ENCODE data around the gene TCERG1.
"Not testable (repeated sequence)": the region's sequence is repeated elsewhere in the genome, so short reads cannot be mapped to it uniquely, and the experiment has no call there.

Gene TCERG1

DNA sequence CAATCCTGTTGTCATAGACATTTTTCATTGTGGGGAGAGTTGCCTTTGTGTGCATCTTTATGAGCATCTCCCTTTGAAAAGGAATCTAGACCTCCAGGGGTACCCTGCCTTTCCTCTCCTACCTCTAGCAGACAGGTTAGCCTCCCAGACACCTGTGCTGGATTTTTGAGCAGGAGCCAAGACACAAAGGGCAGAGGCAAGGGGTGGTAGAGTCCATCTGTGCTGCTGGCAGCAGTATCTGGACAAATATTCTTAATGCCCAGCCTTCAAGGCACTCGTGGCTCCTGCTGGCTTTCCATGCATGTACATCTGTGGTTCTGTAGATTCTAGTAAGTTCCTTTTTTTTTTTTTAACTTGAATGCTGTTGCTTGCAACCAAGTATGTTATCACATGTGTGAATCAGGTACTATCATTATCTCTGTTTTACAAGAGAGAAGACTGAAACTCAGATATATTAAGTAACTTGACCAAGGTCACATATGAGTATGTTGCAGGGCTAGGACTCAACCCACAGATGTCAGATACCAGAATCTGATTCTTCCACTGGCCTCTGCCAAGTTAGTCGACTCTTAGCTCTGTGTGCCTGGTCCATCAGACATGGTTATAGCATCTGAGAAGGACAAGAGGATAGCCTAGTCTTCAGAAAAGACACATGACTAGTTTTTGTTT, 101.8 kb downstream of the TCERG1 start:
- no peak overlapping the region for H3K4me3 ChIP-seq (ENCODE audit: low read depth, low read length)
- DNase-seq (ENCODE audit: low read depth) = no peak
- TF ChIP-seq, protein P1, sequence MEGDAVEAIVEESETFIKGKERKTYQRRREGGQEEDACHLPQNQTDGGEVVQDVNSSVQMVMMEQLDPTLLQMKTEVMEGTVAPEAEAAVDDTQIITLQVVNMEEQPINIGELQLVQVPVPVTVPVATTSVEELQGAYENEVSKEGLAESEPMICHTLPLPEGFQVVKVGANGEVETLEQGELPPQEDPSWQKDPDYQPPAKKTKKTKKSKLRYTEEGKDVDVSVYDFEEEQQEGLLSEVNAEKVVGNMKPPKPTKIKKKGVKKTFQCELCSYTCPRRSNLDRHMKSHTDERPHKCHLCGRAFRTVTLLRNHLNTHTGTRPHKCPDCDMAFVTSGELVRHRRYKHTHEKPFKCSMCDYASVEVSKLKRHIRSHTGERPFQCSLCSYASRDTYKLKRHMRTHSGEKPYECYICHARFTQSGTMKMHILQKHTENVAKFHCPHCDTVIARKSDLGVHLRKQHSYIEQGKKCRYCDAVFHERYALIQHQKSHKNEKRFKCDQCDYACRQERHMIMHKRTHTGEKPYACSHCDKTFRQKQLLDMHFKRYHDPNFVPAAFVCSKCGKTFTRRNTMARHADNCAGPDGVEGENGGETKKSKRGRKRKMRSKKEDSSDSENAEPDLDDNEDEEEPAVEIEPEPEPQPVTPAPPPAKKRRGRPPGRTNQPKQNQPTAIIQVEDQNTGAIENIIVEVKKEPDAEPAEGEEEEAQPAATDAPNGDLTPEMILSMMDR (IDR thresholded peaks at IDR 0.05; ENCODE audit: insufficient read depth, low read depth, low read length, missing control alignments) = no peak

DNA sequence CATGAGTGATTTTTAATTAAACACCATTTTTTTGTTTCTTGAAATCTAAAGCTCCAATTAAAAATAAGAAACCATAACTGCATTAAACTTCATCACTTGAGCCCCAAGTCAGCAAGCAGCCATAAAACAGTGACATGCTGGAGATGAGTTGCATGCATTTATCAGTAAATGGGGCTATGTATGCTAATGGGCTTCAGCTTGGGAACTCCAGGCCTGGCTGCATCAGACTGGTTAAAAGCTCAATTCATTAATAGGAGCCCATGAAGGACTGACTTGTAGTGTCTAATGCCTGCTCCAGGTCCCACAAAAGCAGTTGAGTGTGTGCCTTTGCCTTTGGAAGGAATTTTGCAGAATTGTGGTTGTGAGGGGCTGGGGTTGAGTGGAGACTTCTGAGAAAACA, 102.5 kb downstream of the TCERG1 start:
- H3K4me3 ChIP-seq (ENCODE audit: low read depth, low read length) = no peak overlapping the region
- TF ChIP-seq, protein P1 (IDR thresholded peaks at IDR 0.05; ENCODE audit: insufficient read depth, low read depth, low read length, missing control alignments) = no peak
- DNase-seq (ENCODE audit: low read depth) = no peak

DNA sequence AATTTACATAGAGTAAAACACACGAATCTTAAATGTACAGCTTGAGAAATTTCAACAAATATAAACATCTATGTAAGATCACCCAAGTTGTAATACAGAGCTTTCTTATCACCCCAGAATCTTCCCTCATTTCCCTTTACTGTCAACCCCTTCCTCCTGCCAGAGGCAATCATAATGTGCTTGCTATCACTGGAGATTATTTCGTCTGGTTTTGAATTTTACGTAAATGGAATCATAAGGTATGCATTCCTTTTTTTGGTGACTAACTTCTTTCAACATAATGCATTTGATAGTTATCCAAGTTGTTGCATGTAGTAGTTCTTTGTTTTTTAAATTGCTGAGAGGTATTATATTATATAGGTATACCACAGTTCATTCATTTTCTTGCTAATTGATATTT, 106.3 kb downstream of the TCERG1 start:
- TF ChIP-seq, protein P1 (IDR thresholded peaks at IDR 0.05; ENCODE audit: insufficient read depth, low read depth, low read length, missing control alignments) = no peak
- DNase-seq (ENCODE audit: low read depth) = no peak
- H3K4me3 ChIP-seq (ENCODE audit: low read depth, low read length) = no peak overlapping the region

DNA sequence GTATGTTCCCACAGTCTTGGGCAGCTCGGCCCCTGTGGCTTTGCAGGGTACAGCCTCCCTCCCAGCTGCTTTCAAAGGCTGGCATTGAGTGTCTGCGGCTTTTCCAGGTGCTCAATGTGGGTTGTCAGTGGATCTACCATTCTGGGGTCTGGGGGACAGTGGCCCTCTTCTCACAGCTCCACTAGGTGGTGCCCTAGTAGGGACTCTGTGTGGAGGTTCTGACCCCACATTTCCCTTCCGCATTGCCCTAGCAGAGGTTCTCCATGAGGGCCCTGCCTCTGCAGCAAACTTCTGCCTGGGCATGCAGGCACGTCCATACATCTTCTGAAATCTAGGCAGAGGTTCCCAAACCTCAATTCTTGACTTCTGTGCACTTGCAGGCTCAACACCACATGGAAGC, 109.8 kb downstream of the TCERG1 start:
- not testable (repeated sequence) for H3K4me3 ChIP-seq (ENCODE audit: low read depth, low read length); DNase-seq (ENCODE audit: low read depth)

DNA sequence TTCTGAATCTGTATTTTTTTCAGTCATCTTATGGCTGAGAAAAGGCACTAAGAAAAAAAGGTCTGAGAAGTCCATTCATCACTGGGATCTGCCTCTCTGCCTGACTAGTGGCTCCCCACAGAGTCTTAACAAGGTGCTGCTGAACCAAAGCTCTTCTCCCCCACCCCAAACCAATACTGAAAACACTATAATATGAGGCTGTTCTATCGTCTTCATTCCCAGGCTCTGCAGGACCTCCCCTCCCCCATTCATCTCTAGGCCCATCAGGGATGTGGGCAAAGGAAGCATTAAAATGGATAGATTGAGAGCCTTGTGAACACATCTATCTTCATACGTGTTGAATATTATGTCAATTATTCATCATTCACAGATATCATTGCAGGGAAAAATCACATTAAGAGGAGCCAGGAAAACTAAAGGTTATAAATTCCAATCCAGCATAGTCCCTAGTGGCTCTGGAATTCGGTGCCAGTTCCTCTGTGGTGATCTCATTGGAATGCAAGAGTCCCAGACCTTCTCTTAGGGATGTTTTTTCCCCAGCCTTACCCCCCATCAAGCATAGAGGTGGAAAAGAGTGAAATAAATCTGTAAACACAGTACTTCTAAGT, 113.2 kb downstream of the TCERG1 start:
- TF ChIP-seq, protein P1 (IDR thresholded peaks at IDR 0.05; ENCODE audit: insufficient read depth, low read depth, low read length, missing control alignments) = no peak
- DNase-seq (ENCODE audit: low read depth) = no peak
- H3K4me3 ChIP-seq (ENCODE audit: low read depth, low read length) = no peak overlapping the region

Data from GM12865 (cell line).